GM10266 (cell line): Measurements from ENCODE around the gene EXOC2.
"Not testable (repeated sequence)": the region's sequence is repeated elsewhere in the genome, so short reads cannot be mapped to it uniquely, and the experiment has no call there.

Experiments used
- DNase-seq: peaks from one replicate; pipeline ENCODE4 v3.0.0; 2012; ENCODE audit errors: extremely low spot score
- TF ChIP-seq, protein P1 (sequence below): IDR thresholded peaks from 2 replicates; pipeline ENCODE4 v1.5.1; 2012; ENCODE audit warnings: mild to moderate bottlenecking, low read depth; ENCODE audit not compliant: control insufficient read depth, insufficient read depth; ENCODE audit errors: missing control alignments

Gene EXOC2

GRCh38 chr6:613981-614380 lies 79.0 kb downstream of the EXOC2 start:
- TF ChIP-seq, protein P1, sequence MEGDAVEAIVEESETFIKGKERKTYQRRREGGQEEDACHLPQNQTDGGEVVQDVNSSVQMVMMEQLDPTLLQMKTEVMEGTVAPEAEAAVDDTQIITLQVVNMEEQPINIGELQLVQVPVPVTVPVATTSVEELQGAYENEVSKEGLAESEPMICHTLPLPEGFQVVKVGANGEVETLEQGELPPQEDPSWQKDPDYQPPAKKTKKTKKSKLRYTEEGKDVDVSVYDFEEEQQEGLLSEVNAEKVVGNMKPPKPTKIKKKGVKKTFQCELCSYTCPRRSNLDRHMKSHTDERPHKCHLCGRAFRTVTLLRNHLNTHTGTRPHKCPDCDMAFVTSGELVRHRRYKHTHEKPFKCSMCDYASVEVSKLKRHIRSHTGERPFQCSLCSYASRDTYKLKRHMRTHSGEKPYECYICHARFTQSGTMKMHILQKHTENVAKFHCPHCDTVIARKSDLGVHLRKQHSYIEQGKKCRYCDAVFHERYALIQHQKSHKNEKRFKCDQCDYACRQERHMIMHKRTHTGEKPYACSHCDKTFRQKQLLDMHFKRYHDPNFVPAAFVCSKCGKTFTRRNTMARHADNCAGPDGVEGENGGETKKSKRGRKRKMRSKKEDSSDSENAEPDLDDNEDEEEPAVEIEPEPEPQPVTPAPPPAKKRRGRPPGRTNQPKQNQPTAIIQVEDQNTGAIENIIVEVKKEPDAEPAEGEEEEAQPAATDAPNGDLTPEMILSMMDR = no peak
- no peak for DNase-seq

- DNase-seq = no peak
- TF ChIP-seq, protein P1 = no peak
Observed at GRCh38 chr6:611928-612327, 81.0 kb downstream of the EXOC2 start.

- TF ChIP-seq, protein P1 = no peak
Observed at GRCh38 chr6:610882-611281, 82.1 kb downstream of the EXOC2 start.

GRCh38 chr6:609905-610304 lies 83.0 kb downstream of the EXOC2 start:
- TF ChIP-seq, protein P1 = no peak
- no peak for DNase-seq

More at GRCh38 chr6:610882-611281, 82.1 kb downstream of the EXOC2 start:
- no peak for DNase-seq

- TF ChIP-seq, protein P1 = no peak
- DNase-seq = no peak
Observed at GRCh38 chr6:606829-607379, 86.0 kb downstream of the EXOC2 start.

DNA sequence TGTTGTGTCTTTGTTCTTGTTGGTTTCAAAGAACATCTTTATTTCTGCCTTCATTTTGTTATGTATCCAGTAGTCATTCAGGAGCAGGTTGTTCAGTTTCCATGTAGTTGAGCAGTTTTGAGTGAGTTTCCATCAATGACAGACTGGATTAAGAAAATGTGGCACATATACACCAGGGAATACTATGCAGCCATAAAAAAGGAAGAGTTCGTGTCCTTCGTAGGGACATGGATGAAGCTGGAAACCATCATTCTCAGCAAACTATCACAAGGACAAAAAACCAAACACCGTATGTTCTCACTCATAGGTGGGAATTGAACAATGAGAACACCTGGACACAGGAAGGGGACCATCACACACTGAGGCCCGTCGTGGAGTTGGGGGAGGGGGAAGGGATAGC lies 87.0 kb downstream of the EXOC2 start:
- not testable (repeated sequence) for DNase-seq

GRCh38 chr6:604579-604978 lies 88.4 kb downstream of the EXOC2 start:
- DNase-seq = no peak
- TF ChIP-seq, protein P1 = no peak

DNA sequence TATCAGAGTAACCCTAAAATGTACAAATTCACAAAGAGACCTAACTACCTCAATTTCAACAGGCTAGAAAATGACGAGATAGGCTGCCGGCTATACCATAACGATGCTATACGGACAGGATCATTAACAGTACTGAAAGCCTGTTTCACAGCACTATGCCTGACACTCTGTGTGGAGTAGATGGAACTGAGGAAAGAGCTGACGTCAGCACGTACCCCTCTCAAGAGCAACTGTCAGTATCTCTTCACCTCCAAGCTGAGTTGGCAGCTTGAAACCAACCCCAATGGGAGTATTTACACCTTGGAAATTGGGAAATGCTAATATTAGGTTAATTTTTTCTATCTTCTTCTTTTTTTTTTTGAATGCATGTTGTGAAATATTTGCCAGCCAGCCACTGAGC lies 89.7 kb downstream of the EXOC2 start:
- no peak for DNase-seq
- TF ChIP-seq, protein P1 = no peak
